Brain pericyte (primary cell): ENCODE measurements around the gene UTP15.

Source experiments
- DNase-seq: peaks from one replicate; pipeline ENCODE4 v3.0.0-alpha.2; 2012; ENCODE audit warnings: low read depth, low spot score

Gene UTP15

DNA sequence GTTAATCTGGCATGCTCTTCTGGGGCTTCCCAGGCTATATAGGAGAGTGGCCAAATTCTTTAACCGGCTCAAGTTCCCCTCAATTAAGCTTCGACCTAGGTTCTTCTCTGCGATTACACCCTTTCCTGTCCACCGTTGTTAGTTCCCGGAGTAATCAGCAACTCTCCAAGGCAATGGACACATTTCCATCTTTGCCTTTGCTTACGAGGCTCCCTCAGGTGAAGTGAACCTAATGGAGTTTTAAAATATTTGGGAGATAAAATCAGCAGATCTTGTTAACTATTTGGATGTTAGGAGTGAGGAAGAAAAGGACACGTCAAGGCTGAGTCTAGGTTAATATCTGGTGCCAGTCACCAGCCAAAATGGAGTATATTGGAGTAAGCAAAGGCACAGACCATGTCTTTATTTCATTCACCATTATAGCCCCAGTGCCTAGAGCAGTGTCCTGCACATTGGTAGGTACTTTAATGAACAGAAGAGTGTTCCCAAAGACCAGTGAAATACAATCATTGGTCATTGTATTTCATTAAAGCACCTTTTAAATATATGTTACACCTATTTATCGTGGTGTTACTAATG, 515 bp downstream of the UTP15 start:
- DNase-seq: no peak

DNA sequence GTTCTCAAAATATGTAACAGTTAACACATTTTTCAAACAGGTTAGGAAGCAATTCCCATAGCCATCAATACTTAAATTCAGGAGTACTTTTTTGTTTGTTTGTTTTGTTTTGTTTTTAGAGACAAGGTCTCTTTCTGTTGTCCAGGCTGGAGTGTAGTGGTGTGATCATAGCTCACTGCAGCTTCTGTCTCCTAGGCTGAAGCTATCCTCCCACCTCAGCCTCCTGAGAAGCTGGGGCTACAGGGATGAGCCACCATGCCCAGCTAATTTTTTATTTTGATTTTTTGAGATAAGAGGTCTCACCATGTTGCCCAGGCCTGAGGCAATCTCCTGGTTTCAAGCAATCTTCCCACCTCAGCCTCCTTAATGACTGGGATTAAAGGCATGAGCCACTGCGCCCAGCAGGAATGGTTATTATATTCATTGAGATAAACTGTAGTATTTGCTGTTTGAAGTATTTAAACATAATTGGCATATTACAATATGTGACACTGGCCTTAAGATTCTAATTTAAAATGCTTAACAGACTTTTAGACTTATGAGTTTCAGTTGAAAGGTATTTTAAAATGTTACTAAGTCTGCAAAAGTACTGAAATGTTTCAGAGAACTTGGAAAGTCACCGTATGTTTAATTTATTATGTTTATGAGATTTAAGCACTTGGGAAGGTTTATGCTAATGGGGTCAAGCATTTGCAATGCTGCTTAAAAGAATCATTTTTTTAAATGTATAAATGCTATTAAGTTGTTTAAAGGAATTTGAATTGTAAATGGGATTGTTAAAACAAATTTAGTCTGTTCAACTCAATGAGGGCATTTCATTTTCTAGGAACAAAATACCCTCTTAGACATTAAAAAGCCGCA, 17.0 kb downstream of the UTP15 start:
- no peak for DNase-seq

DNA sequence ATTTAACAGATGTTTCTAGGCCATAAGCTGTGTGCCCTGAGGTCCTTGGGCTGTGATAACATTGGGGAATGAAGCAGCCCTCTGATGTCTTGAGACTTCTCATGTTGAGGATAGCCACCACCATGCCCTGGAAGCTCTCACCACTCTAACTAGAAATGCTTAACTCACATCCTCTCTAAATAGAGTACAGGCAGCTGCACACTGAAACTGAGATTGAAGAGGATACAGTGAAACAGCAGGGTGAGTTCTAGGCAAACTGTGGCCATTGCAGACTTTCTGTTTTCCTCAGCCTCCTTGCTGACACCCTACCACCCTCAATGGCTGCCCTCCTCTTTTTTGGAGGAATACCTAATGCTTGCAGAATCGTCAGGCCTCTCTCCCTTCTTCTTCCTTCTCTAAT, 22.4 kb downstream of the UTP15 start:
- no peak for DNase-seq

DNA sequence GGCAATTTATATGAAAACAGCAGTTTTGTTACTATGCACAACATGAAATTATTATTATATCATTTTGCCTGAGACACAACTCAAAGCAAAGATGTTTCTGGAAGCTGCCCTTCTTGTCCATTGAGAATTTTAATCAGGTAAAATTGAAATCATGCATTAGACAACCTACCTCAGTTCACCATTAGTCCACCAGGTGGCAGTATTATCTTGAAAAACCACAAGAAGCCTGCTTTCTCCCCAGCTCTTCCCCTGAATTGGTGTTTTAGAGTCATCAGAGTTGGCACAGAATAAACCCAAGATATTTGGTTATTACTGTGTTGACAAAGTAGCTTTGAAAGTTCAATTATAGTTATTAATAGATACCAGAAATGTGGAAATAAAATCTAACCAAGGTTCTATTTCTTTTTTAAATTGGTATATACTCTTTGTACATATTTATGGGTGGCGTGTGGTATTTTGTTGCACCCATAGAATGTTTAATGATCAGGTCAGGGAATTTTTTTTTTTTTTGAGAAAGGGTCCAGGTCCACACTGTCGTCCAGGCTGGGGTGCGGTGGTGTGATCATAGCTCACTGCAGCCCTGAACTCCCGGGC, 25.7 kb downstream of the UTP15 start:
- DNase-seq: peak; percentile 63

DNA sequence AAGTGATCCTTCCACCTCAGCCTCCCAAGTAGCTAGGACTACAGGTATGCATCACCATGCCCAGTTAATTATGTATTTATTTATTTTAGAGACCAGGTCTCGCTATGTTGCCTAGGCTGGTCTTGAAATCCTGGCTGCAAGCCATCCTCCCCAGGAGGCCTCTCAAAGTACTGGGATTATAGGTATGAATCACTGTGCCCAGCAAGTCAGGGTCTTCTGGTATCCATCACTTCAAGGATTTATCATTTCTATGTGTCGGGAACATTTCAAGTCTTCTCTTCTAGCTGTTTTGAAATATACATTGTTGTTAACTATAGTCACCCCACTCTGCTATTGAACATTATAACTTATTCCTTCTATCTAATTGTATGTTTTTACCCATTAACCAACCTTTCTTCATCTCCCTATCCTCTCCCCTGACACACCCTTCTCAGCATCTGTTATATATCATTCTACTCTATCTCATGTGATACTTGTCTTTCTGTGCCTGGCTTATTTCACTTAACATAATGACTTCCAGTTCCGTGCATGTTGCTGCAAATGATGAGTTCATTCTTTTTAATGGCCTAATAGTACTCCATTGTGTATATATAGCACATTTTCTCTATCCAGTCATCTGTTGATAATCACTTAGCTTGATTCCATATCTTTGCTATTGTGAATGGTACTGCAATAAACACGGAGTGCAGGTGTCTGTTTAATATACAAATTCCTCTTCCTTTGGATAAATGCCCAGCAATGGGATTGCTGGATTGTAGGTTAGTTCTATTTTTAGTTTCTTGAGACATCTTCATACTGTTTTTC, 26.4 kb downstream of the UTP15 start:
- DNase-seq: no peak

DNA sequence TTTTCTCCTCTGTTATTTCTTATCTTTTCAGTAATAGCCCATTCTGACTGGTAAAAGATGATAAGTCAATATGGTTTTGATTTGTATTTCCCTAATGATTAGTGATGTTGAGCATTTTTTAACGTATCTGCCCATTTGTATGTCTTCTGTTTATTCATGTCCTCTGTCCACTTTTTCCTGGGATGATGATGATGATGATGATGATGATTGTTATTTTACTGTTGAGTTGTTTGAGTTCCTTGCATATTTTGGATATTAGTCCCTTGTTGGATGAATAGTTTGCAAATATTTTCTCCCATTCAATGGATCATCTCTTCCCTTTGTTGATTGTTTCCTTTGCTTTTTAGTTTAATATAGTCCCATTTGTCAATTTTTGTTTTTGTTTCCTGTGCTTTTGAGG, 27.0 kb downstream of the UTP15 start:
- no peak for DNase-seq

DNA sequence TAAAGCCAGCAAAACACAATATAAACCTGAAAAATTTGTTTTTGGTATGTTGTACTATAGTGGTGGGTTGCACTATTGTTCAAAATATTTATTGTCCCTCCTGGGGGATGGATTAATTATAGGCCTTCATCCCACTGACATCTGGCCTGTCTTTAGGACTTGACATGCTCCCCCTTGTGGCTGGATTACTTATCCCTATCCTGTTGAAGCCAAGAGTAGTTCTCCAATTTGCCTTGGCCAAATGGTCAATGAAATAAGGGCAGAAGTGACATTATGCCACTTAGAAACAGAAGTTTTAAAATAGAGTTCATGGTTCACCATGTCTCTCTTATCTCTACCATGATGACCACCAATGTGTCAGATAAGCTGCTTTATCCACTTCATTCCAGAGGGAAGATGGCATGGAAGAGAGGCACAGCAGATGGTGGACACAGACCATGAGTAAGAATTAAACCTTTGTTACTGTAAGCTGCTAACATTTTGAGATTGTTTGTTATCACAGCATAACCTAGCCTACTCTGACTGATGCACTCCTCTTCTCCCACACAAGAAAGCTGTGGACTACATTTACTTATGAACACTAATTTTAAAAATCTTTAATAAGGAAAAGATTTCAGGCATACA, 31.3 kb downstream of the UTP15 start:
- no peak for DNase-seq

DNA sequence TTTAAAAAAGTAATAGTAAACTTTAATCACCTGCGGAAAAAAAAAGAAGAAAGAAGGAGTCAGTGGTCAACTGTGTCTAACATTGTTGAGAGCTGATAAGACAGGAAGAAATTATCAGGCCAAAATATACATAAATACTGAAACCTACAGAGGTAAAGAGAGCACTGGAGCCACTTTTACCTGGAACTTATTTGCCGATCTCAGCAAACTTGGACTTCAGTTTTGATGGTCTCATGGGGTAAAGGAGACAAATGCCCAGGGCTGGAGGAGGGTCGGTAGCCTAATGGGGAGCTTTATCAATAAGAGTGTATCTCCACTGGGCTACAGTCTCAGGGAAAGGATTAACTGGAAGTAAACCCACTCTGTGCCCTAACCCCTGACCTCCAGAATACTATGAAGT, 33.8 kb downstream of the UTP15 start:
- no peak for DNase-seq

DNA sequence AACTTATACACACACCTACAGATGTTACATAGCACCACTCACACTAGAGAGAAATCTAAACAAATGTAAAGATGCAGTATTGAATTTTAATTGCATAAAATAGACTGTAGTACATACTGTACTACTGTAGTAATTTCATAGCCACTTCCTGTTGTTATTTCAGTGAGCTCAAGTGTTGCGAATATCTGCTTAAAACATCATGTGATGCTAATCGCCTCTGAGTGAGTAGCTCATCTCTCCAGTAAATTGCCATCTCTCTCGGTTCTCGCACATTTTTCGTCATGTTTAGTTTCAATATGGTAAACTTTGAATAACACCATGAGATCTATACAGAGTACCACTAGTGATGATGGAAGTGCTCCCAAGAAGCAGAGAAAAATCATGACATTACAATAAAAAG, 38.5 kb downstream of the UTP15 start:
- DNase-seq: no peak

DNA sequence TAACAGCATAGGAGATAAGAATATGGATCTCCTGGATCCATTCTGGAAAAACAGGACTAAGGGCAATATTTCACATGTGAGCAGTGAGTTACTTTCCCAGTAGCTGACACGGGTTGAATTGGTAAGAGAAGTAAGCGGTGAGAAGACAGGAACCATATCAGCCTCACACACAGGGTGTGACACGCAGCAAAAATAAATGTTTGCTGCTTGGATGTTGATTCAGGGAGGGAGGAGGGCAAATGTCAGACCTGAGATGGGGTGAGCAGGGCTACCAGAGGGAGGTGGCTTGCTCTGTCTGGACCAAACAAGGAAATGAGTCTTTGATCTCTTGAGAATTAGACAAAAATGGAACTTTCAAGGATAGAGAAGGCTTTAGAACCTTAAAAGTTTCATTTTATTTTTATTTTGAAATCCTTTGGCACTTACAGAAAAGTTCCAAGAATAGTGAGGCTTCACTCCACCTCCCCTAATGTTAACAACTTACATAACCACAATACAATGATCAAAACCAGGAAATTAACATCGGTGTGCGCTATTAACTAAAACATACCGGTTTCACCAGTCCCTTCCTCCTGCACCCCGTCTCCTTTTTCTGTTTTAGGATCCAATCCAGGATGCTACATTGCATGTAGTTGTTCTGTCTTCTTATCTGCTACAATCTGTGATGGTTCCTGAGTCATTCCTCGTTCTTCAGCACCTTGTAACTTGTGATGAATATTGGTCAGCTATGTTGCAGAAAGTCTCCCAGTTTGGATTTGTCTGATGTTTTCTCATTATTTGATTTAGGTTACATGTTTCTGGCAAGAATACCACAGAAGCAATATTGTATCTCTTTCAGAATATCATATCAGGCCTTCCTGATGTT, 39.9 kb downstream of the UTP15 start:
- no peak for DNase-seq

DNA sequence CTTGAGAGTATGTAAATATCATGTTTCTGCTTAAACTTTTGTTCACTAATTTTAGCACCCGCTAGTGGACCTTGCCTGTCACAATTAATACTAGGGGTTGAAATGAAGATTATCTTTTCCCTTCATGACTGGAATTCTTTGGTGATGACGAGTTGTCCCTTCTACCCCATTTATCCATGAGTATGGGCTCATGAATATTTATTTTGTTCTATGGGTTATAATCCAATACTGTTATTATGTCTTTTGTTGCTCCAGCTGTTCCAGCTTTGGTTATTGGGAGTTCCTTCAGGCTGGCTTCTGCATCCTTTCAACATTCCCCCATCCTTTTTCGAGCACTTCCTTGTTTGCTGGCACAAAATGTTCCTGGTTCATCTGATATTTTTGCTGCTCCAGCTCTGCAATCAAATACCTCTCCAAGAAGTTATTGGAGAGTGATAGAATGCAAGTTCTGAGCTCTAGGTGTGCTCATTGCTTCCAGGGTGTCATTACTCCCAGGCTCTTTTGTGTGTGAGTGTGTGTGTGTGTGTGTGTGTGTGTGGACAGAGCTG, 40.7 kb downstream of the UTP15 start:
- DNase-seq: no peak

DNA sequence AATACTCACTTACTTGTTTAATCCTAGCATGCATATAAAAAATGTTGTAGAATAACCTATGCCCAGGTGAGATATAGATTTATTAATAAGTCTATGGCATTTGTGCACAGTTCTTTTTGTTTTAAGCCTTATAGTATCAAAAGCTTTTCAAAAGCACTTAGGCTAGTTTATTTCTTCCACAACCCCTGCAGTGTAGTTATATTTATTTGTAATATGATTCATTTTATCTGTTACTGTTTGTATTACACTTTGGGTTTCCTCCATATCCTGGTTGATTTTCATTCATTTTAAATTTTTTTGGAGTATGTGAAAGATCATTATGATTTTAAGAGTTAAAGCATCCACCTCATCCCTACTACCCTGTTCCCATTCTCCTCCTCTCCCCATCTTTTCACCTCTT, 41.7 kb downstream of the UTP15 start:
- no peak for DNase-seq

DNA sequence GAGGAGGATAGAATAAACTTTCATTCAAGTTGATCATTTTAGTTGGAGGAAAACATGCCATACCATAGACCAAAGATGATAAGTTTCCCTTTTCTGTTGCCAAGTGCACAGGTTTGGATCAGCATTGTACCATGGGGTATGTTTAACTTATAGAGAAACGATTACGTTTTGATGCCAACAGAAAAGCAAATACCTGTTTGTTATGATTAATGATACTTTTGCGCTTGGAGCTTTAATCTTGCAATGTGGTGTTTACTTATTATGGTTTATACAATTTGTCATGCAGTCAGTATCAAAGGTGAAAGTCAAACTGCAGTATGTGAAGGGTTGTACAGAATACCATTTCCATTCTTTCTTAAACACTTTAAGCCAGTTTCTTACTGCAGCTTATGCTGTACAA, 47.3 kb downstream of the UTP15 start:
- DNase-seq: no peak

DNA sequence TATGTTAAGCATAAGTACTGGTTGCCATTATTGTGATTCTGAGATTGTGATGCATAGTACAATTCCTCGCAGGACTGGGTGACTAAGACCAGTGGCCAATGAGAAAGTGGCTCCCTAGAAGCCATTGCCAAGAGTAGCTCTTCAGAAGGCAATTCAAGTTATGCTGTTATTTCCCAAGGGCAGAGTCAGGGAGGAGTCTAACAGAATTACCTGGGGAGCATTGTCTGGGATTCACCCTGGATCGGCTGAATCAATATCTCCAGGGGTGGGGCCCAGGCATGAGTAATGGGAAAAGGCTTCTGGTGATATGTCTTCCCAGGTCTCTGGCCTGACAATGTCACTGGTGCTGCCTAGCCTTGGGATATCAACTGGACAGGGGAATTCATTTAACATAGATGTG, 49.5 kb downstream of the UTP15 start:
- no peak for DNase-seq

DNA sequence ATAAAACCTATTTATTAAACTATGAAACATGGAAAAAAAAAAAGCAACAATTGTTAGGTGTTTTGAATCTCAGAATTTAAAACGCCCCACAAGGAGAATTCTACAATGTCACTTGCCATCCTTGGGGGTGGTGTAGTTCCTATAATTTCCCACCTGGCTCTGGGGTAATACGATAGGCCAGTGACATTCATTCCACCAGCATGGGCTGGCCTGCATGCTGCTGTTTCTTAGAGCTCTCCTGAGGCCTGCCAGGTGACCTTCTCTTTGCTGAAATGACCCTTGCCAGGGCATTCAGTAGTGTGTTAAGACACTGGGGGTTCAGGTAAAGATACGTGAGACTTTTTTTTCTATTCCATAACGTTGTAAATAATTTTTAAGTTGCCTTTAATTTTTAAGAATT, 50.4 kb downstream of the UTP15 start:
- no peak for DNase-seq

DNA sequence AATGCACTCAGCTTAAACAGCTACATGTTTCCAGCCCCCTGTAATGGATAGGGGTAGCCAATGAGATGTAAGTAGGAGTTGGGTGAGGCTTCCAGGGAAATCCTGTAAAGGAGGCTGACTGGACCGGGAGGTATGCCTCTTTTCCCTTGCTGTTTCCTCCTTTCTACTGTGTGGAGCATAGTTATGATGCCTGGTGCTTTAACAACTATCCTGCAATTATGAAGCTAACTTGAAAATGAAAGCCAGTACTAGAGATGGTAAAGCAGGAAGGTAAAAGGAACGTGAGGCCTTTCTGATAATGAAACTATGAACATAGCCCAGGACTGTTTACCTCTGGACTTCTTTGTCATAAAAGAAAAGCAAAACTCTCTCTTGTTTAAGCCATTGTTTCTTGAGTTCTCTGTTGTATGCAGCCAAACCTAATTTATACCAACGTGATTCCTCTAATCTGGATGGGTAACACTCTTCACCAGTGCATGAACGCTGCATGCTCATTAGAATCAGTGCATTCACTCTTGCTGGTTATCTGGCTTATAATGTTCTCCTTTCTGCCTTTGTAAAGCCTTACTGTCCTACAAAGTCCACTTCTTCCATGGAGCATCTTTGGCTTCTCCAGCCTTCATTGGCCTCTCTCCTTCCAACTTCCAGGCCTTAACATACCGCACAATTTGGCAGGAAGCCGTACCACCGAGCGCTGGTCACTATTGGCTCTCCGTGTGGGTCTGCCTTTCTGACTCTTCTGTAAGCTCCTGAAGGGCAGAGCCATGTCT, 52.2 kb downstream of the UTP15 start:
- DNase-seq: no peak

DNA sequence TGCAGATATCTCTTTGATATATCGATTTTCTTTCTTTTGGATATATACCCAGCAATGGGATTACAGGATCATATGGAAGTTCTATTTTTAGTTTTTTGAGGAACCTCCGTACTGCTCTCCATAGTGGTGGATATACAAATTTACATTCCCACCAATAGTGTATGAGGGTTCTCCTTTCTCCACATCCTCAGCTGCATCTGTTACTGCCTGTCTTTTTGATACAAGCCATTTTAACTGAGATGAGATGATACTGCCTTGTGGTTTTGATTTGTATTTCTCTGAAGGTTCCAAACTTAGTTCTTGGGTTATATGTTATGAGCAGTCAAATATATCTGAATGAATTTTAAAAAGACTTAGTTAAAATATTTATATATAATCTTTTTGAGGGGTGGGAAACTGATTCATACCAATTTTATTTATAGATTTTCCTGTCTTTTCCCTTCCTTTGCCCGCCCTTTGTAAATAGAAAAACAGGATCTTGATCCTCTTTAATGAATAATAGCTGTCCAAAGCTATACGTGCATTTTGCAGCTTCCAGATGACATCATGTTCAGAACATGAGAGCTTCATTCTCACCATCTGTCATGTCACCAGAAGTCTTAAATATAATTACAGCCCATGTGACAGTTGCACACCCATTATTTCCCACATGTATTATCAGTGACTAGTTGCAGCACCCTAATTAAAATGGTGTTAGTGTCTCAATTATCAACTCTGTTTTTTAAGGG, 54.2 kb downstream of the UTP15 start:
- DNase-seq: no peak

DNA sequence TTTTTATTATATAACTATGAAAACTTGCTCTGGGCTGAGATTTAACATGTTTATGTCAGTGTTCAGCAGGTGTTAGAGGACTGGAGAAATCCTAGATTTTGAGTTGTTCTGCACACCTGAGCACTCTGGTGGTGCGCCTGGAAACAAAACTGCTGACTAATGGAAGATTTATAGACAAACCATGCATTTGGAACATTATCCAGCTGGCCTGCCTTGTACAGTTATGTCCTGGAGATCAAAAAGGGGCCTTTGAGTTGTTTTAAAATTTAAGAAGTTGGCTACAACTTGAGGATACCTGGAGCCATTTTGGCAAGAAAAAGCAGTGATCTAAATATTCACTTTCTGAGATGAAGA, 54.8 kb downstream of the UTP15 start:
- DNase-seq: no peak

DNA sequence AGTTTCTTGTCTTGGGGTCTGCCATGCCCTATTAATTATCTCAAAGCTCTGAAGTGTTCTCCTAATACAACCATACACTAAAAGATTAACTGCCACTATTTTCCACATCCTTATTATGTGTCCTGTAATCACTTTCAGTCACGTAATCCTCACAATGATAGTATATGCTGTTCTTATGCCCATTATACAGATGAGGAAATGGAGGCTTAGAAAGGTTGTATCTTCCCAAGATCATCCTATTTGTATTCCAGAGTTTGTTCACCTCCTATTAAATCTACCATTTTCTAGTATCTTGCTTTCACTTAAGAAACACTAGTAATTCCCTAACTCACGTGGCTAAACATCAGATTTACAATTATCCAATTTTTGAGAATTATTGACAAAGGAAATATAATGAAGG, 57.5 kb downstream of the UTP15 start:
- DNase-seq: no peak
